ENCODE results near the gene MUC6.

The MUC6 gene

GRCh38 chr11:1072821-1073231 lies 36.3 kb upstream of the MUC6 start:
- no peak for DNase-seq

GRCh38 chr11:1072116-1072820 lies 35.8 kb upstream of the MUC6 start:
- DNase-seq: no peak

- DNase-seq: no peak
Observed at GRCh38 chr11:1071571-1072115, 35.1 kb upstream of the MUC6 start.

GRCh38 chr11:1070594-1071462 lies 34.3 kb upstream of the MUC6 start:
- DNase-seq: no peak

- DNase-seq: no peak
Observed at GRCh38 chr11:1069740-1070139, 33.2 kb upstream of the MUC6 start.

- no peak for DNase-seq
Observed at GRCh38 chr11:1067812-1068496, 31.4 kb upstream of the MUC6 start.

GRCh38 chr11:1064167-1064566 lies 27.6 kb upstream of the MUC6 start:
- DNase-seq: no peak

GRCh38 chr11:1062075-1062820 lies 25.7 kb upstream of the MUC6 start:
- DNase-seq: no peak

GRCh38 chr11:1060852-1061616 lies 24.5 kb upstream of the MUC6 start:
- no peak for DNase-seq

GRCh38 chr11:1060410-1060809 lies 23.9 kb upstream of the MUC6 start:
- no peak for DNase-seq

- no peak for DNase-seq
Observed at GRCh38 chr11:1059759-1060158, 23.2 kb upstream of the MUC6 start.

- no peak for DNase-seq
Observed at GRCh38 chr11:1057806-1058205, 21.3 kb upstream of the MUC6 start.

- no peak for DNase-seq
Observed at GRCh38 chr11:1055990-1056771, 19.7 kb upstream of the MUC6 start.

- DNase-seq: no peak
Observed at GRCh38 chr11:1055109-1055703, 18.7 kb upstream of the MUC6 start.

- DNase-seq: no peak
Observed at GRCh38 chr11:1054143-1055108, 17.9 kb upstream of the MUC6 start.

GRCh38 chr11:1053121-1053901 lies 16.8 kb upstream of the MUC6 start:
- DNase-seq: no peak

GRCh38 chr11:1052133-1053011 lies 15.9 kb upstream of the MUC6 start:
- no peak for DNase-seq
